ENCODE measurements around the gene ECSIT.

Gene ECSIT

DNA sequence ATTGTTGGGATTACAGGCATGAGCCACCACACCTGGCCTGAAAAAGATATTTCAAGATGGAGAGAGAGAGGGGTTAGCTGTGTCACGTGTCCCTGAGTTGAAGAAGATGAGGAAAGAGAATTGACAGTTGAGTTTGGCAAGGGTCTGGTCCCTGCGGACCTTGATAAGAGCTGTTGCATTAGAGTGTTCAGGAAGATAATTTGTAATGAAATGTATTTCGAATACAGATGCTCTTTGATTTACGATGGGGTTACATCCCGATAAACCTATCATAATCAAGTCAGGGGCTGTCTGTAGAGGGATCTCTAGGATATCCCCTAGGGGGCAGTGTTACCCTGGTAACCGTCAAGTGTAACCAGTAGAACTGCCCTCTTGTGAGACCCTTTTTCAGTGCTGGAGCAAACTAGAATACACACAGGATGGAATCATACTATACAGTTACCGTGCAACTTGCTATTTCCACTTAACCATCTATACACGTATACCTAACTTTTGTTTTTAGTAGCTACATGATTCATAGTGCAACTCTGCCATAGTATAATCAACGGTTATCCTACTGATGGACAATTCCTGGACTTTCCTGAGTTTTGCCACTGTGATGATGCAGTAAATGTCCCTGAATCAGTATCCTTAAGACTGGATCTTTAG, 31.6 kb upstream of the ECSIT start (continued):
- TF ChIP-seq TCF4 (CRISPR knock-in tag; IDR thresholded peaks at IDR 0.05; ENCODE audit: borderline replicate concordance) (no peak), SNAI2 (CRISPR knock-in tag; IDR thresholded peaks at IDR 0.05) (no peak), ZNF70 (CRISPR knock-in tag; IDR thresholded peaks at IDR 0.05) (no peak)

- ATAC-seq: peak; percentile 98
- TF ChIP-seq BACH2 (CRISPR knock-in tag; IDR thresholded peaks at IDR 0.05; ENCODE audit: borderline replicate concordance): no peak
- TF ChIP-seq OSR1 (CRISPR knock-in tag; IDR thresholded peaks at IDR 0.05): no peak
- TF ChIP-seq, protein P1, sequence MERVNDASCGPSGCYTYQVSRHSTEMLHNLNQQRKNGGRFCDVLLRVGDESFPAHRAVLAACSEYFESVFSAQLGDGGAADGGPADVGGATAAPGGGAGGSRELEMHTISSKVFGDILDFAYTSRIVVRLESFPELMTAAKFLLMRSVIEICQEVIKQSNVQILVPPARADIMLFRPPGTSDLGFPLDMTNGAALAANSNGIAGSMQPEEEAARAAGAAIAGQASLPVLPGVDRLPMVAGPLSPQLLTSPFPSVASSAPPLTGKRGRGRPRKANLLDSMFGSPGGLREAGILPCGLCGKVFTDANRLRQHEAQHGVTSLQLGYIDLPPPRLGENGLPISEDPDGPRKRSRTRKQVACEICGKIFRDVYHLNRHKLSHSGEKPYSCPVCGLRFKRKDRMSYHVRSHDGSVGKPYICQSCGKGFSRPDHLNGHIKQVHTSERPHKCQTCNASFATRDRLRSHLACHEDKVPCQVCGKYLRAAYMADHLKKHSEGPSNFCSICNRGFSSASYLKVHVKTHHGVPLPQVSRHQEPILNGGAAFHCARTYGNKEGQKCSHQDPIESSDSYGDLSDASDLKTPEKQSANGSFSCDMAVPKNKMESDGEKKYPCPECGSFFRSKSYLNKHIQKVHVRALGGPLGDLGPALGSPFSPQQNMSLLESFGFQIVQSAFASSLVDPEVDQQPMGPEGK (CRISPR knock-in tag; IDR thresholded peaks at IDR 0.05; ENCODE audit: borderline replicate concordance): no peak
Observed at GRCh38 chr19:11558881-11559828, 30.2 kb upstream of the ECSIT start, which contains the start of gene ELOF1. Gene ELOF1 (minus strand): TSS chr19:11559230. CDS start chr19:11554347, 4,883 bp downstream.

DNA sequence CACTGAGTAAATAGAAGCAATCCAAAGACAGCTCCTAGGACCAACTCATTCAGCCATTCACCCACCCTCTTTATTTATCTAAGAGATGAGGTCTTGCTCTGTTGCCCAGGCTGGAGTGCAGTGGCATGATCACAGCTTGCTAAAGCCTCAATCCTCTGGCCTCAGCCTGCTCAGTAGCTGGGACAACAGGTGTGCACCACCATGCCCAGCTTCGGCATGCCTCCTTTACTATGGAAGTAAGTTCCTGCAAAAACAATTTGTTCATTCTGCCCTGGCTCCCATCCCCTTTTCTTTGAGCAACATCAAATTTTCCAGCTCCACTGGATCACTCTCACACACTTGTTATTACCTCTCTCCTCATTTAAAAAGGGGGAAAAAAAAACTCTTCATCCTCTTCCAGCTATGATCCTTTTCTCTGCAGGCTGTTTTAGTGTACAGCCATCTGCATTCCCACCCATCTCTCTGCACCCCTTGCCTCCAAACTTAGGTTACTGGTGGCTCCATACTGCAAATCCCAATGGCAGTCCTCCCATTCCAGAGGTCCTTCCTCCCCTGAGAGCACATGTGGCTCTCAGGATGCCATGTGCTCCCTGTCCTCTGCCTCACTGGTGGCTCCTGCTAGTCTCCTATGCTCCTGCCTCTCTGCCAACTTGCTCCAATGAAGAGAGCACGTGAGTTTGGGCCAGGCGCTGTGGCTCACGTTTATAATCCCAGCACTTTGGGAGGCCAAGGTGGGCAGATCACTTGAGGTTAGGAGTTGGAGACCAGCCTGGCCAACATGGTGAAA, 27.9 kb upstream of the ECSIT start:
- ATAC-seq: no peak
- TF ChIP-seq ISL1 (CRISPR knock-in tag; IDR thresholded peaks at IDR 0.05): no peak
- no peak for TF ChIP-seq ZNF565 (CRISPR knock-in tag; conservative IDR thresholded peaks at IDR 0.05; ENCODE audit: low read depth)
- no peak for TF ChIP-seq TSHZ2 (CRISPR knock-in tag; IDR thresholded peaks at IDR 0.05)
- TF ChIP-seq TCF4 (CRISPR knock-in tag; IDR thresholded peaks at IDR 0.05; ENCODE audit: borderline replicate concordance): no peak
- TF ChIP-seq BACH2 (CRISPR knock-in tag; IDR thresholded peaks at IDR 0.05; ENCODE audit: borderline replicate concordance): no peak
- TF ChIP-seq OSR1 (CRISPR knock-in tag; IDR thresholded peaks at IDR 0.05): no peak

DNA sequence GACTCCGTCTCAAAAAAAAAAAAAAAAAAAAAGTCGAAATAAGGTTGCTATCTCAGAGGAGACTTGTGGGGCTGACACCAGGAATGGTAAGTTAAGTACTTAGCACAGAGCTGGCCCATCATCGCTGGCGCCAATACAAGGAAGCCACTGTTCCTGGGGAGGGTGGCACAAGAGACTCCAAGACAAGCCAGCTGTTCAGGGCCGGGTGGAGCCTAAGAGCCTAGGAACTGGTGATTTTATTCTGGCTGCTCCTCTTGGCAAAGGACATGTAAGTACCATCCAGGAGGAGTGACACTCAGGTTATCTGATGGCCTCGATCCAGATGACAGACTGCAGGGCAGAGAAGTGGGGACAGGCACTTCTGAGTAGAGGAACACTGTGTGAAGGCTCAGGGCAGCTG, 26.3 kb upstream of the ECSIT start:
- no peak for TF ChIP-seq RARB (CRISPR knock-in tag; IDR thresholded peaks at IDR 0.05)
- TF ChIP-seq BACH2 (CRISPR knock-in tag; IDR thresholded peaks at IDR 0.05; ENCODE audit: borderline replicate concordance): no peak
- no peak for TF ChIP-seq ZFP3 (CRISPR knock-in tag; IDR thresholded peaks at IDR 0.05)
- no peak for TF ChIP-seq CSRNP3 (CRISPR knock-in tag; IDR thresholded peaks at IDR 0.05)
- no peak for TF ChIP-seq SNAI2 (CRISPR knock-in tag; IDR thresholded peaks at IDR 0.05)
- TF ChIP-seq ARNTL (CRISPR knock-in tag; IDR thresholded peaks at IDR 0.05; ENCODE audit: borderline replicate concordance, low read depth): no peak
- TF ChIP-seq CSDC2 (CRISPR knock-in tag; IDR thresholded peaks at IDR 0.05): no peak
- no peak for TF ChIP-seq ISL1 (CRISPR knock-in tag; IDR thresholded peaks at IDR 0.05)
- TF ChIP-seq, protein P1 (CRISPR knock-in tag; IDR thresholded peaks at IDR 0.05; ENCODE audit: borderline replicate concordance): no peak
- no peak for TF ChIP-seq POU6F1 (CRISPR knock-in tag; IDR thresholded peaks at IDR 0.05; ENCODE audit: borderline replicate concordance, low read depth)
- TF ChIP-seq TCF4 (CRISPR knock-in tag; IDR thresholded peaks at IDR 0.05; ENCODE audit: borderline replicate concordance): no peak
- TF ChIP-seq ZNF8 (CRISPR knock-in tag; IDR thresholded peaks at IDR 0.05): no peak
- TF ChIP-seq PPARA (CRISPR knock-in tag; IDR thresholded peaks at IDR 0.05; ENCODE audit: borderline replicate concordance): no peak
- TF ChIP-seq ZFP30 (CRISPR knock-in tag; IDR thresholded peaks at IDR 0.05): no peak
- no peak for TF ChIP-seq ESRRG (CRISPR knock-in tag; IDR thresholded peaks at IDR 0.05)
- TF ChIP-seq ZNF565 (CRISPR knock-in tag; conservative IDR thresholded peaks at IDR 0.05; ENCODE audit: low read depth): no peak
- ATAC-seq: no peak

All from SK-N-SH treated with all-trans-retinoic acid at 6 μM for 48 hours (cell line).